Stimulated activated naive CD8-positive, alpha-beta T cell treated with anti-CD3 and anti-CD28 coated beads, Interleukin-15, Interleukin-2, amounts not matched to agents 100 U/mL and 50 U/mL, for 24 hours (primary cell): ENCODE measurements around the gene PARD3.
"Not testable (repeated sequence)": the region's sequence is repeated elsewhere in the genome, so short reads cannot be mapped to it uniquely, and the experiment has no call there.

Source experiments
- ATAC-seq: fragments of 150-1000 bp; cut with Tn5 transposase; one replicate; pipeline ENCODE4 v1.10.0; 2021
- DNase-seq: peaks from one replicate; pipeline ENCODE4 v3.0.0; 2021

Gene PARD3

DNA sequence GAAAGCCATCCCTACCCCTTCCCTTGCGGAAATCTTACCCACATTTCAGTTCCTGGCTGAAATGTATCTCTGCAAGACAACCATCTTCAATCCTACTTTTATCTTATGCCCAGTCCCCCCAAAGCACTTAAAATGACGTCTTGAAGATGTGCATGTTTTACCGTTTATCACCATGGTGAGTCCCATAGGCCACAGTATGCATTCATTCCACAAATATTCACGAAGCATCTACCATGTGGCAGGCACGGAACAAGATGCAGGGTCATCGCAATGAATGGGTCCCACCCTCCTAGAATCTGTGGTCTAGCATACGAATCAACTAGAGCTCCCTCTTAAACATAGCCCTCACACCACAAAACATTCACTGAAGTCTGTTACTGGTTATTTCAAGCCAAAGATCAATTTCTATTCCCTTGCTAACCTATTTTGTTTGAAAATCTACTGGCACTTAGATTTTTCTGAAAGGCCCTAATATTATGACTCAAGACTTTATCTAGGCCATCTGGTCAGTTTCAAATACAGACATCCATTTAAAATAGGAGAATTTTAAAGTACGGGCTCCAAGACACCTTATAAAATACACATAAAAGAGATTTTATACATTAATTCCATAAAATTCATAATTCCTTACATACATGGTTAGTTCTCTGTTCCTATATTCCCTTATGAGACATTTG lies 99.4 kb downstream of the PARD3 start:
- no peak for ATAC-seq
- no peak for DNase-seq

DNA sequence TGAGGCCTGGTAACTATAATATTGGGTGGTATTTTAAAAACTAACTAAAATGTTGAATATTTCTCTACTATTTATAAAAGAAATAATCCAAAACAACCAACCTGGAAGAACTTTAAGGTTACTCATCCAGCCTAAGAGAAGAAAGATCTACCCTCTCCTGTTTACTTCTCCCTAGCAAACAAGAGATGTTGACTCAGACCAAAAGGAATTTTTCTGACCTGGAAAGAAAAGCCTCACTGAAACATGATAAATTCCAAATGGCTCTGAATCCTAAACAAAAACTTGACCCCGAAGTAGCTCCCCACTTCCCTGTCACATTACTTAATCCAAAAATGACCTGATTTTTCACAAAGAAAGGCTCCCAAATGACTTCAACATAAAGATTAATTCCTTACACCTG lies 101.2 kb downstream of the PARD3 start:
- no peak for ATAC-seq
- DNase-seq = no peak

DNA sequence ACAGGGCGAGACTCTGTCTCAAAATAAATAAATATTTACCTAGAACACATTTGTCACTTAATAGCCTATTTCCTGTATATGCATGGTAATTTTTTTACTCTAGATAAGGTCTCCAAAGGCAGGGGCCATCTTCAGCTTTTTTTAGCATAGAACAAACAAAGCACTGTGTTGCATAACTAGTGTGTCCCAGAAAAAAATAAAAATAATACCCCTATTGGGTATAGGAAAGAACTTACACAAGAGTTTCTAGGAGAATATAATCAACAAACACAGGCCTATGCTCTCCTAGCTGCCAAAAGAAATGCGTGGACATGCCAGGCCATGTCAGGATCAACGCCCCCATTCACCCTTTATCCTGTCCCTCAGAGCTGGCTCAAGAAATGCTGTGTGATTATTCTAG lies 103.6 kb downstream of the PARD3 start:
- no peak for DNase-seq
- ATAC-seq = no peak

DNA sequence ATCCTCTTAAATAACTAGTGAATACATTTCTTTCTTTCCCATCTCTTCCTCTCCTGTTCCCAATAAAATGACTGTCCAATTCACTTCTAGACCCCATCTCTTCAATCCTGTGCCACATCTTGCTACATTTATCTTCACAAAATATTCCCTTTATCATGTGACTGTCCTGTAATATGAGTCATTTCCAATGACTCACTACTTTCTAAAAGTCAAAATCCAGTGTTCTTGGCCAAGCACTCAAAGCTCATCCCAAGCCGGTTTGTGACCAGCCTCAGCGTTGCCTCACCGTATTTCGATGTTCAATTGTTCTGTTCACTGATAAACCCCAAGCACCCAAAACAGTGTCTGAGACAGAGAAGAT lies 104.7 kb downstream of the PARD3 start:
- DNase-seq (no peak), ATAC-seq (no peak)

DNA sequence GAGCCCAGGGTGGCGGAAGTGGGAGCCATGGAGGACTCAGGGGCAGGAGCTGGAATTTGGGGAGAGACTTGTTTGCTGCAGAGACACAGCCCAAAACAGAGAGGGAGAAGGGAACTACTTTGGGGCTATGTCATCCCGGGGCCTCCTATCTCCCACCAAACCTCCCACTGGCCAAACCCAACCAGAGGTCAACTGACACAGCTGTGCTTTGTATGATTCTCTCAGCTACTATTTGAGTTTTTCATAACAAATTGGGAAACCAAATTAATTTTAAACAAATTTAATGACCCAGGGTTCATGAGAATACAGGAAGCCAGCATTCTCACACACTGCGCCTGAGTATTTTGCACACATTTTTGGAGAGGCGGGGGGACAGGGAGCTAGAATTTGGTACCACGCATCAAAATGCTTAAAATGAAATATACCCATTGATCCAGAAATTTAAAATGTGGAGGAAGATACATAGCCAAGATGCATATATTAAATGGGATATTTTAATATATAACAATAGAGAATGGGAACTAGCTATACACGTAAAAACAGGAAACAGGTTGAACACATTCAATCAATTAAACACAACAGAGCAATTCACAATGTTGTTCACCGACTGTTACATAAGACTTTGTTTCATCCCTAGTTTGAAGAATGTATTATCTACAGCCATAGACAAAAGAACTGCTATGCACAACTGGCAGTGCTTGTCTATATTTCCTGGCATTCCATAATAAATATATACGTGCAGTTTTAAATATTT lies 105.3 kb downstream of the PARD3 start:
- ATAC-seq = no peak
- DNase-seq = no peak

DNA sequence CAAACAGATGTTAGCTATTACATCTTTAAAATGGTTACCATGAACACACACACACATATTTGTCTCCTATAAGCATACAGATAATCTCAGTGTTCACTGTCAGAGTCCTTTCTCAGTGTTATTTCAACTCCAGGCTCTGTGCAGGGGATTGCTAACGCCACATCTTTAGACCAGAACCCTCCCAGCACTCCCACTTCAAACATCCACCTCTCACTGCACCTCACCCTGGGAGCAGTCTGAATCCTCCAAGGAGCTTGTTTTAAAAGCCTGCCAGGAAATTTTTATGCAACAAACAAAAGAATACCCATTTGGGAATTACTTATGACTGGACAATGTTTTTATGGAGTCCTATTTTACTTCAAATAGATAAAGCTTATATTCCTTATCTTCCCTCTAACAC lies 107.4 kb downstream of the PARD3 start:
- DNase-seq = no peak
- ATAC-seq = no peak

DNA sequence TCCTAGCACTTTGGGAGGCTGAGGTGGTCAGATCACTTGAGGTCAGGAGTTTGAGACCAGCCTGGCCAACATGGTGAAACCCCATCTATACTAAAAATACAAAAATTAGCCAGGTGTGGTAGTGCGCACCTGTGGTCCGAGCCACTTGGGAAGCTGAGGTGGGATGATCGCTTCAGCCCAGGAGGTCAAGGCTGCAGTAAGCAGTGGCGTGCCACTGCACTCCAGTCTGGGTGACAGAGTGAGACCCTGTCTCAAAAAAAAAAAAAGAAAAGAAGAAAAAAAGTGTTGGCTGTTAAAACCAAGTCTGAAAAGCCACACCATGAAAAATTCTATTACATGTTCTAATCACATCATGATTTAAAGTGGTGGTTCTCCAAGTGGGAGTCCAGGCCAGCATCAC lies 108.1 kb downstream of the PARD3 start:
- not testable (repeated sequence) for ATAC-seq, DNase-seq

DNA sequence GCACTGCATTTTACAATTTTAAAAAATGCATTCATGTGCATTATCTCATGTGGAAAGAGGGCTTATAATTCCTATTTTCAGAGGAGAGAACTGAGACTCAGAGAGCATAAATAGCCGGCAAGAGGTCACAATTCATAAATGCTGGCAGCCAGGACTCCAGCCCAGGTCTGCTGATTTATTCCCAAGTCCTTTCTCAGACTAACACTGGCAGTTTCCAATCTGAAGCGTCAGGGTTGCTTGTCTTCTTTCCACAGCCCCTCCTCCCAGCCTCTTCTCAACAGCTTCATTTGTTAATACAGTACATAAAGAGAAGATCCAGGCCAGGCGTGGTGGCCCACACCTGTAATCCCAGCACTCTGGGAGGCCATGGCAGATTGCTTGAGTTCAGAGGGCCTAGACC lies 108.9 kb downstream of the PARD3 start:
- ATAC-seq (no peak), DNase-seq (no peak)

DNA sequence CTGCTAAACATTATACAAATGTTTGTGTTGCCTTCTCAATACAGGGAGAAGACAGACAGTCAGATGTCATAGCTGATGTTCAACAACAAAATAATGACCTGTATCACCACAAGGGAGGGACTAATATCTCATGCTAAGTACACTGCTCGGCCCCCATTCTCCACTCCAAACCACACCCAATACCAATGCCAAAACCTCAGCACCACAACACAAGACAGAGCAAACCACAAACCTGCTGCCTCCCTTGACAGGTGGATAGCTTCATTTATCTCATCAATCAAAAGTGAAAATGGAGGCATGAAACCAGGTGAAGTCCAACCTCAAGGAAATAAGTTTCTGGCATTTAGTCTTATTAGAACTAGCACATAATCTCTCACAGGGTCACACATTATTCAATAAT lies 109.5 kb downstream of the PARD3 start:
- ATAC-seq = no peak
- no peak for DNase-seq

DNA sequence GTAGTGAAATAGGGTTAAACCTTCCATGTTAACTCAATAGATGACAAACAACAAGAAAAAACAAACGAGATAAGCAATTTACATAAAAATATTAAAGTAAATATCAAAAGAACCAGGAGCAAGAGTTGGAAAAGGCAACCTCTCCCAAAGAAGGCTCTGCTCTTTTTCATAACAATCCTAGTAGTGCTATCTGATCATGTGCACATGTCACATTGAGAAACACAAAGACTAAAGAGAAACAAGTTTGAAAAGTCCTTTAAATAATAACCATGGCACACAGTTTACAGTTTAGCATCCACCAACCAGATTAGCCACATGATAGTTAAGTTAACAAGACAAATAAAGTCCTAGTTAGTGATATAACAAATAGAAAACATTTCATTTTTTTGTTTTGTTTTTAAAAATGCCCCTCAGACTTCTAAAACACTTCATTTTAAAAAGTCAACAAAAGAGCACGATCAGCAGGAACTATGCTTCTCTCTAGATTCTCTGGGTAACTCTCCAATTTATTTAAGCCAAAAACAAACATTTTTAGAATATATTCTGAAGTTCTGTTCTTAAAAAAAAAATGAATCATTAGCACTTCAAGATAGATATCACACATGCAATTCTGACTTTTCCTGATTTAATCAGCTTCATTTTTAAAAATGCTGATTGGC lies 110.4 kb downstream of the PARD3 start:
- ATAC-seq = no peak
- DNase-seq = no peak

DNA sequence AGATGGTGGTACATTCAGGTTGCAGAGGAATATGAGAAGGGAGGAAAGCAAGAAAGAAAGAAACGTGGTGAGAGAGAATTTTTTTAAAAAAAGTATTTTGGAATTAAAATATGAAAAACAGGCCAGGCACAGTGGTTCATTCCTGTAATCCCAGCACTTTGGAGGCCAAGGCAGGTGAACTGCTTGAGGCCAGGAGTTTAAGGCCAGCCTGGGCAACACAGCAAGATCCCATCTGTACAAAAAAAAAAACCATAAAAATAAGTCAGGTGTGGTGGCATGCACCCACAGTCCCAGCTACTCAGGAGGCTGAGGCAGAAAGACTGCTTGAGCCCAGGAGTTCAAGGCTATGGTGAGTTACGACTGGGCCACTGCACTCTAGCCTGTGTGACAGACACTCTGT lies 112.1 kb downstream of the PARD3 start:
- no peak for ATAC-seq
- no peak for DNase-seq

DNA sequence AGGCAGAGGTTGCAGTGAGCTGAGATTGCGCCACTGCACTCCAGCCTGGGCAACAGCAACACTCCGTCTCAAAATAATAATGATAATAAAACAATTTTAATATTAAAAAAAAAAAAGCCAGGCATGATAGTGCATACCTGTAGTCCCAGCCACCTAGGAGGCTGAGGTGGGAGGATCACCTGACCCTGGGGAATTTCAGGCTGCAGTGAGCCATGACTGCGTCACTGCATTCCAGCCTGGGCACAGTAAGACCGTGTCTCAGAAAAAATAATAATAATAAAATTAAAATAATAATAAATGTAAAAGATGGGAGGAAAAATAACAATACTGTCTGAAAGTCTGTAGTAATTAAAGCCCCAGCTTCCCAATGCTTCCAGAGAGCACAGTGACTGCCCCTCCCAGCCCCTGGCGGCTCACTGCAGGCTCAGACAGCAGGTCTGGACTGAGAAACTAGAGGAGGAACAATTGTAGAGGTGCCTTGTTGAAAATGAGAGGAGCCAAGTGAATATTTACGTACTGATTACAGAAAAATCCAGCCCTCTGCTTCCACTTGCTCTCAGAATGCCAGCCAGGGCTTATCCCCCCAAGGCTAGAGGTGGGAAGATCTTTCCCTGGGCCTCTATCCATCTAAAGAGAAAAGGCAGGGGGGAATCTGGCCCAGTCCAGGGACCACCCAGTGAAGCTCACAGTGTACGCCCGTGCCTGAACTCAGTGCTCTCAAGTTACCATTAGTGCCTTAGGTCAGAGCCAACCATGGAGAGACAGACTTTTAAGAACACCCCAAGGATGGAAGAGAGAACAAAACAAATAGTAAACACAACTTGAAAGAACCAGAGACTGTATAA lies 112.8 kb downstream of the PARD3 start:
- ATAC-seq (no peak), DNase-seq (no peak)

DNA sequence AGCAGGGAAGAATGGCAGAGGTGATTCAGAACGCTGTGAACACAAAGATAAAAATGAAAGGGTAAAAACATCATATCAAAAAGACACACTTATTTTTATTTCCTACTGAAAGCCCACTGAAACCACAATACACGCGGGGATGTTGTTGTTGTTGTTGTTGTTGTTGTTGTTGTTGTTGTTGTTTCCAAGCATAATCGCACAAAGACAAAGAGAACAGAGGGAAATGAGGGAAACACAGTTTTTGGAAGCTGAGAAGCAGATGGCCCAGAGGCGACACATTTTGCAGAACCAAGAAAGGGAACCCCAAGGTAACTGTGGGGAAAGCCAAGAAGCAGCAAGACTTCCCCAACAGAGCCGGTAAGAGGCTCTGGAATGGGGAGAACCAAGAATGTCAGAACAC lies 113.9 kb downstream of the PARD3 start:
- no peak for DNase-seq
- ATAC-seq = no peak

DNA sequence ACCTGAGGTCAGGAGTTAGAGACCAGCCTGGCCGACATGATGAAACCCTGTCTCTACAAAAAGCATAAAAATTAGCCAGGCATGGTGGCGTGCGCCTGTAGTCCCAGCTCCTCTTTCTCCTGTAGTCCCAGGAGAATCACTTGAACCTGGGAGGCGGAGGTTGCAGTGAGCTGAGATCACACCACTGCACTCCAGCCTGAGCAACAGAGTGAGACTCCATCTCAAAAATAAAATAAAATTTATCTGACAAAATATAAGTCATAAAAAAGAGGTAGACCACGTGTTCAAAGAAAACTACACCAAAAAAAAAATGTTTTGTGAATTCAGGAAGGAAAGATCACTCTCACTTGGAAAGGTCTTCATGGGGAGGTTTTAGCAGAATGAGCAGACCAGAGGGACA lies 114.3 kb downstream of the PARD3 start:
- not testable (repeated sequence) for DNase-seq

DNA sequence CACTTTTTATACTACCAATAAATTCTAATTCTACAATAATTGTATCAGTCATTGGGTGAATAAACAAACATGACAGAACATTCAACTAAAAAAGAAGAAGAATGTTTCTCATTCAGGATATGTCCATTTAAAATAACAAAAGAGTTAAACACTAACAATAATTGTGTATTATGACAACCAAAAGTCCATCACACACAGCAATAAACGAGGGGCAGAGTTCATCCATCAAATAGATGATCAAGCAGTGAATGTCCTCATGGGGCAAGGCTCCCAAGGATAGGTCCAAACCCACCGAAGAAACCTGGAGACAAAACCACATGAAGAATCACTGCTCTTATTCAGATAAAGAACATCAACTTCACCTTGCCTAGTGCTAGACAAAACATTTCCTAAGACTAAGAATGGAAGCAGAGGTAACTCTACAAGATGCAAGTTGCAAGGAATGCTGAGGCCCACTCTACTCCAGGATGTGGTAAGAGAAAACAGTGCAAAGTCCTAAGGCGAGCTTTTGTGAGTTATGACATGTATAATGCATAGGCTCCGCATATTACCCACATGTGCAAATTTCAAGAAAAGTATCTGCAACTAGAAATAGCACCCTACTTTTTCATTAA lies 115.1 kb downstream of the PARD3 start:
- no peak for DNase-seq
- no peak for ATAC-seq

More for the DNA sequence above, 114.3 kb downstream of the PARD3 start:
- not testable (repeated sequence) for ATAC-seq

DNA sequence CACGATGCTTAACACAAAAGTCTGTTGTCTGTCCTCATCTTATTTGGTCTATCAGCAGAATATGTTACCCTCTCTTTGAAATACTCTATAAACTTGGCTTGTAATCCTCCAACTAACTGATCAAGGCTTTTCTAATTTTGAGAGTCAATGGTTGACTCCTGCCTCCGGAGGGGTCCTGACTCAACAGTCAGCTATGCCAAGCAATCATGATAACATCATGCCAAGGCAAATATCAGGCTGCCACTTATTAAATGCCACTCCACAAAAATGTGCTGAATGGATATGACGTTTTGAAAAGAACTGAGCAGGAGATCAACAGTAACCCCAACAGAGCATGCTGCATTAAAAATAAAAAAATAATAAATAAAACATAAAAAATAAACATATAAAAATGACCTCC lies 116.1 kb downstream of the PARD3 start:
- DNase-seq (no peak), ATAC-seq (no peak)

DNA sequence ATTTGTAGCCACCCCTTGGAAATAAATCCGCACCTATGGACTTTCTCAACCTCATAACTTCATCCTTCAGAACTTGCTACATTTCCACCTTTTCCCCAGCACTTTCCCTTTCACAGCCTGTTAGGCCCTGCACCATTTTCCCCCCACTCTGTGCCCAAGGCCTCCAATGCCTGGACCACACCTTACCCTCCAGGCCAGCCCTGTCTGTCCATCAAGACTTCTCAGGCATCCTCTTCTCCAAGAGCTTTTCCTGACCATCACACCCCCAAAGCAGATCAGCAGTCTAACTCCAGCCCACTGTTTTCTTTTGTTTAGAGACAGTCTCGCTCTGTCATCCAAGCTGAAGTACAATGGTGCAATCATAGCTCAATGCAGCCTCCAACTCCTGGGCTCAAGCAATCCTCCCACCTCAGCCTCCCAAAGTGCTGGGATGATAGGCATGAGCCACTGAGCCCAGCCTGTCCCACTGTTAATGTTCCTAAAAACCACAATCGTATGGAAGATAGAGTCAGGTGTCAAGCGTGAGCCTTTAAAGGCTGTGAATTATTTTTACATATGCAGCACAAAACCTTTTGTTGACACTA lies 116.8 kb downstream of the PARD3 start:
- DNase-seq = no peak
- ATAC-seq = no peak

DNA sequence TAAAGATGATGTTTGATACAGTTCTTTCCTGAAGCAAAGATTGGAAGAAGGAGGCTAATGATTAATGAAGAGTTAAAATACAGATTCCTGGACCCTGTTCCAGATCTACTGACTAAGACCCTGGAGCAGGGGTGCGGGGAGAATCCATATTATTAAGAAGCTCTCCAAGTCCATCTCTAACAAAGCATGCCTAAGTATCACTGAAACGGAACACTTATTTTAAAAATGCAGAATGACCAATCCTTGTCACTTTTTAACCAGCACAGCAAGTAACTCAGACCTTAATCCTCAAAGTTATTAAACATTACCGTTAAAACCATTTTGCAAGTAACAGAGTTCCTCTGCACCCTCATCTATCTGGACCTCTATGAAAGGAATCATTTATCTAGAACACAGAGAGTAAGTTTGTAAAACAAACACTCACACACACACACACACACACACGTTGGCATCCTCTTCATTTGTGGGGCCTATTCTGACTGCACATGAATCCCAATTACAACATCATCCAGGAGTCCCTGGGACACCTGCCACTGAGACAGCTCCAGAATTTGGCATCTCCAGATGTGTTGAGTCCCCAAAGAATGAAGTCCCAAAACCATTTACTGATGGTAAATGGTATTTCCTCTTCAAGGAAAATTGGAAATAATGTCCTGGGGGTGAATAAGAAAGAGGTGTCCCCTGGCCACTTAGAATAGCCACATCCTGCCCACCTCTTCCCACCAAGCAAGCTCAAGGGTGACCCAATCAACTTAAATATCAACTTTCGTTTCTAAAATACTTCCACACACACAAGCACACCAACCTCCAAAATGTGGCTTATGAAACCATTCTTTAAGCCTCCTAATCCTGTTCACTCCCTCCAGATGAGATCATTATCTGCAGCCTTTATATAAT lies 117.5 kb downstream of the PARD3 start:
- DNase-seq = no peak
- no peak for ATAC-seq

DNA sequence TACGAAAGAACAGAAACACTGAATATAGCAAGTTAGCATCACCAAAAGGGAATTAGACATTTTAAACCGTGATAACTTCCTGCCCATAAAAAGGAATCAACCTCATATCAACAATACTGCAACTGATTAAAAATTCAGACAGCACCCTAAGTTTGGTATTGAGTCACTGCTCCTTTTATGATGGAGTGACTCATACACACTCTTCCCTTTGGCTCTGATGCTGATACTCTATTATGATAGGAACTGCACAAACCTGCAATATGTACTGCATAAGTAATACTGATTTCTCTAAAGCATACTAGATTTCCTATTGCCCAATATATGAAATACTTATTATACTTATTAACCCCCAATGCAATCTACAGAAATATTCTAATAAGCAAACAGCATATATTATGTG lies 118.7 kb downstream of the PARD3 start:
- DNase-seq (no peak), ATAC-seq (peak; percentile 59)

DNA sequence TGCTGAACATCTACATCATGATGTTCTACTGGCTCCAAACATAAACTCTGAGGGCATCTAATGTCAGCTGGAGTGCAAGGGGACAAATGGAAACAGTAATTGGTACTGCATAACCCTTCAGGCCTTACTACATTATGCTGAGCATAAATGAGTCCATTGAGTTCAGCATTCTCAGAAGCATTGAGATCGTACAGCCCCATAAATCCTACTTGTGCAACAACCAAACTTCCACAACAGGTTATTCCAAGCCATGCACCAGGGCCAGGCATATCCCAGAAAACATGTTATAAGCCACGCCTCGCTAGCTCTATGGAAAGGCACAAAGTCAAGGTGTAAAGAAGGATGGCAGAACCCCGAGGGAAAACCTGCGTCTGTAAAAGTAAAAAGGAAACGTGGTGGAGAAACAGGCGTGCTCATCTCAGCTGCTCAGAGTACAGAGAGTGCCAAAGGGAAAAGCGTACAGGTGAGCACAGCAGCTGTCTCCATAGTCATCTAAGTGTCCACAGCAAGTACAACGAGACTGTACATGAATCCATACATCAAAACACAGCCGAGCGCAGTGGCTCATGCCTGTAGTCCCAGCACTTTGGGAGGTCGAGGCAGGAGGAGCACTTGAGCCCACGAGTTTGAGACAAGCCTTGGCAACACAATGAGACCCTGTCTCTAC lies 124.6 kb downstream of the PARD3 start:
- no peak for ATAC-seq

More for the DNA sequence above, 124.6 kb downstream of the PARD3 start:
- no peak for DNase-seq
